Liver (tissue), 2 donors: ENCODE results near the gene UNC13A.

Experiments
- EGR1 ChIP-seq, 2 donors: IDR thresholded peaks; 2 replicates each; pipeline ENCODE4 v1.6.1; 2016 to 2018; ENCODE audit warnings: antibody characterized with exemption in 2 of 2, low read depth in 2 of 2
- TF ChIP-seq, protein P1 (sequence below): IDR thresholded peaks from 2 replicates; pipeline ENCODE4 v1.6.1; 2016; ENCODE audit warnings: antibody characterized with exemption
- donor health status: healthy.

DNA sequence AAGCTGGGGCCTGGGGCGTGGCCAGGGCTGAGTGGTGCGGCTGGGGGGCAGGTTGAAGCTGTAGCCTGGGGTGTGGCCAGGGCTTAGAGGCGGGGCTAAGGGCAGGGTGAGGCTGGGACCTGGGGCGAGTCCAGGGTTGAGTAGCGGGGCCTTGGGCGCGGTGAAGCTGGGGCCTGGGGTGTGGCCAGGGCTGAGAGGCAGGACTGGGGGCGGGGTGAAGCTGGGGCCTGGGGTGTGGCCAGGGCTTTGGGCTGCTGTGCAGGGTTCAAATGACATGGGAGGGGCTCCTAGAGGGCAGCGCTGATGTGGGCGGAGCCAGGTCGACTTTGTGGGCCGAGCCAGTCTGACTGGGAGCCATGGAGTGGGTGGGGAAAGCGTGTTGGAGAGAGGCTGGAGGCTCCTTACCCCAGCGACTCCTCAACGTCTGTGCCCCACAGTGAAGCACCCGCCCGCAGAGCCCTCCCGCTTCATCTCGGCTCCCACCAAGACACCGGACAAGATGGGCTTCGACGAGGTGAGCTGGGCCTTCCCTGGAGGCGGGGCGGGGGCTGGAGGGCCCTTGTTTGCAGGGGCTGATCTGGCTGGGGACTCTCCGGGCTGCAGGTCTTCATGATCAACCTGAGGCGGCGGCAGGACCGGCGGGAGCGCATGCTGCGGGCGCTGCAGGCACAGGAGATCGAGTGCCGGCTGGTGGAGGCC, 111.2 kb downstream of the UNC13A start:
- no peak for TF ChIP-seq EGR1 (IDR thresholded peaks at IDR 0.05; ENCODE audit: low read depth in 2 of 2)
- TF ChIP-seq, protein P1, sequence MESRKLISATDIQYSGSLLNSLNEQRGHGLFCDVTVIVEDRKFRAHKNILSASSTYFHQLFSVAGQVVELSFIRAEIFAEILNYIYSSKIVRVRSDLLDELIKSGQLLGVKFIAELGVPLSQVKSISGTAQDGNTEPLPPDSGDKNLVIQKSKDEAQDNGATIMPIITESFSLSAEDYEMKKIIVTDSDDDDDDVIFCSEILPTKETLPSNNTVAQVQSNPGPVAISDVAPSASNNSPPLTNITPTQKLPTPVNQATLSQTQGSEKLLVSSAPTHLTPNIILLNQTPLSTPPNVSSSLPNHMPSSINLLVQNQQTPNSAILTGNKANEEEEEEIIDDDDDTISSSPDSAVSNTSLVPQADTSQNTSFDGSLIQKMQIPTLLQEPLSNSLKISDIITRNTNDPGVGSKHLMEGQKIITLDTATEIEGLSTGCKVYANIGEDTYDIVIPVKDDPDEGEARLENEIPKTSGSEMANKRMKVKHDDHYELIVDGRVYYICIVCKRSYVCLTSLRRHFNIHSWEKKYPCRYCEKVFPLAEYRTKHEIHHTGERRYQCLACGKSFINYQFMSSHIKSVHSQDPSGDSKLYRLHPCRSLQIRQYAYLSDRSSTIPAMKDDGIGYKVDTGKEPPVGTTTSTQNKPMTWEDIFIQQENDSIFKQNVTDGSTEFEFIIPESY, result no peak
